Keratinocyte (primary cell): ENCODE results near the gene CFAP58. TPM values are rescaled to one million over a fixed set of nuclear protein-coding genes. Genes with fewer than 3 reads are reported as not detected.

Experiments used
- DNase-seq: peaks from one replicate; pipeline ENCODE4 v3.0.0-alpha.2; 2011; ENCODE audit warnings: low read depth, missing footprints, low spot score
- FAIRE-seq: peaks from 2 replicates; lab custom pipeline; 2011; peaks lifted over from hg19 to GRCh38; lab: Jason Lieb, UNC
- H2AFZ ChIP-seq: 2 replicates; pipeline ENCODE4 v1.6.0; 2012; ENCODE audit warnings: low read length, control low read depth, inconsistent platforms; ENCODE audit not compliant: control insufficient read depth
- H3K27ac ChIP-seq: 2 replicates; pipeline ENCODE4 v1.5.1; 2011; ENCODE audit warnings: low read length; ENCODE audit not compliant: control insufficient read depth, insufficient read depth
- H3K27me3 ChIP-seq: 3 replicates; pipeline ENCODE4 v1.6.0; 2011; ENCODE audit warnings: low read length; ENCODE audit not compliant: control insufficient read depth, insufficient read depth; ENCODE audit errors: extremely low read depth
- H3K36me3 ChIP-seq, 2 experiments: 2 replicates in 1 of 2; 3 replicates in 1 of 2; pipeline ENCODE4 v1.5.1; 2011; ENCODE audit warnings: low read length in 2 of 2, mild to moderate bottlenecking in 1 of 2; ENCODE audit not compliant: control insufficient read depth in 2 of 2, insufficient read depth in 2 of 2; ENCODE audit errors: extremely low read depth in 1 of 2
- H3K4me1 ChIP-seq: 3 replicates; pipeline ENCODE4 v1.5.1; 2011; ENCODE audit warnings: low read length; ENCODE audit not compliant: control insufficient read depth, insufficient read depth; ENCODE audit errors: extremely low read depth
- H3K4me2 ChIP-seq: 3 replicates; pipeline ENCODE4 v1.6.0; 2011; ENCODE audit warnings: low read depth, low read length; ENCODE audit not compliant: control insufficient read depth, insufficient read depth; ENCODE audit errors: extremely low read depth
- H3K4me3 ChIP-seq, 3 experiments: fragments of 200-600 bp in 1 of 3; sonication (generic) in 1 of 3; 2 replicates in 2 of 3; 3 replicates in 1 of 3; pipeline ENCODE4 v1.5.1; 2011 to 2016; ENCODE audit warnings: low read length in 3 of 3, mild to moderate bottlenecking in 3 of 3, control low read depth in 2 of 3, inconsistent platforms in 1 of 3, low read depth in 1 of 3, mixed read lengths in 1 of 3, mixed run types in 1 of 3, moderate library complexity in 1 of 3; ENCODE audit not compliant: control insufficient read depth in 2 of 3, insufficient read depth in 2 of 3; ENCODE audit errors: extremely low read depth in 1 of 3
- H3K79me2 ChIP-seq: 2 replicates; pipeline ENCODE4 v1.6.0; 2012; ENCODE audit warnings: low read length; ENCODE audit not compliant: control insufficient read depth, insufficient read depth
- H3K9ac ChIP-seq: 3 replicates; pipeline ENCODE4 v1.6.0; 2011; ENCODE audit warnings: low read length; ENCODE audit not compliant: control insufficient read depth, insufficient read depth; ENCODE audit errors: extremely low read depth
- H3K9me1 ChIP-seq: 3 replicates; pipeline ENCODE4 v1.6.0; 2011; ENCODE audit warnings: low read length; ENCODE audit not compliant: control insufficient read depth, insufficient read depth; ENCODE audit errors: extremely low read depth
- H3K9me3 ChIP-seq: 2 replicates; pipeline ENCODE4 v1.5.1; 2012; ENCODE audit warnings: low read depth, low read length; ENCODE audit not compliant: control insufficient read depth
- H4K20me1 ChIP-seq: 3 replicates; pipeline ENCODE4 v1.6.0; 2011; ENCODE audit warnings: low read length; ENCODE audit not compliant: control insufficient read depth, insufficient read depth; ENCODE audit errors: extremely low read depth
- CTCF ChIP-seq, 3 experiments: IDR thresholded peaks in 1 of 3; conservative IDR thresholded peaks in 1 of 3; optimal IDR thresholded peaks in 1 of 3; 2 replicates in 2 of 3; 3 replicates in 1 of 3; pipeline versions ENCODE3 to v1.5.1; 2011; ENCODE audit warnings: low read length in 3 of 3, mild to moderate bottlenecking in 3 of 3, moderate library complexity in 2 of 3, control low read depth in 1 of 3, inconsistent platforms in 1 of 3; ENCODE audit not compliant: insufficient read depth in 2 of 3; ENCODE audit errors: extremely low read depth in 1 of 3
- EZH2 ChIP-seq: IDR thresholded peaks from one replicate; pipeline ENCODE4 v1.6.1; 2012; ENCODE audit warnings: inconsistent platforms, mild to moderate bottlenecking, low read length, moderate library complexity
- dilution Hi-C: fragments of 300-500 bp; cut with MboI; formaldehyde crosslinking; loops from one replicate; pipeline ENCODE4 v1.7.0; 2020; ENCODE audit warnings: low sequenced_read_pairs; ENCODE audit not compliant: extremely low pct_ligation_motif_present
- polyA plus RNA-seq, 5 experiments: library from polyadenylated mRNA; depleted of rRNA in 3 of 5; stranded (reverse) in 3 of 5; stranded (forward) in 1 of 5; unstranded in 1 of 5; fragments of >200 nt; gene quantifications; 1 replicate in 1 of 5; 2 replicates in 3 of 5; 3 replicates in 1 of 5; pipeline versions ENCODE4 v1.2.1 to v1.2.3, GENCODE V29; 2011 to 2012; ENCODE audit warnings: missing spikeins in 2 of 5, low read depth in 1 of 5, low replicate concordance in 1 of 5

CFAP58 gene
- polyA plus RNA-seq, 1 donor (not counting 4 experiments of a cell fraction or from before 2014, with no cell fraction given) = 2.3 TPM

- H3K36me3 ChIP-seq = peaks cover 4 to 21% of the 10 kb centered on the region in 2 experiments
- no peaks in the 10 kb centered on the region for H3K9me1 ChIP-seq
- dilution Hi-C loops = no loop called here
- H3K4me2 ChIP-seq = no peak overlapping the region
- FAIRE-seq = no peak
- no peak for DNase-seq
- no peak overlapping the region for H3K9ac ChIP-seq
- H3K27ac ChIP-seq = no peak overlapping the region
- TF ChIP-seq CTCF (optimal IDR thresholded peaks at IDR 0.05 in 1 of 3, IDR thresholded peaks at IDR 0.05 in 1 of 3, conservative IDR thresholded peaks at IDR 0.05 in 1 of 3; ENCODE audit: extremely low read depth in 1 of 3, insufficient read depth in 2 of 3, low read length in 3 of 3) (no peak), EZH2 (no peak)
- H3K4me1 ChIP-seq = peaks cover 6% of the 10 kb centered on the region
- no peaks in the 10 kb centered on the region for H3K27me3 ChIP-seq
- peaks cover 6% of the 10 kb centered on the region for H4K20me1 ChIP-seq
- no peaks in the 10 kb centered on the region for H3K9me3 ChIP-seq
- H3K4me3 ChIP-seq = no peak overlapping the region
- no peak overlapping the region for H2AFZ ChIP-seq
- peaks cover 2% of the 10 kb centered on the region for H3K79me2 ChIP-seq
These were observed 45.8 kb upstream of the CFAP58 start for GRCh38 chr10:104307576-104308438.

- H3K4me1 ChIP-seq = peaks cover 6% of the 10 kb centered on the region
- no peak for TF ChIP-seq CTCF (optimal IDR thresholded peaks at IDR 0.05 in 1 of 3, IDR thresholded peaks at IDR 0.05 in 1 of 3, conservative IDR thresholded peaks at IDR 0.05 in 1 of 3; ENCODE audit: extremely low read depth in 1 of 3, insufficient read depth in 2 of 3, low read length in 3 of 3)
- TF ChIP-seq EZH2 = no peak
- H3K27ac ChIP-seq = no peak overlapping the region
- no peak overlapping the region for H2AFZ ChIP-seq
- H3K79me2 ChIP-seq = peaks cover 9% of the 10 kb centered on the region
- DNase-seq (no peak), FAIRE-seq (no peak)
- H3K9me1 ChIP-seq = no peaks in the 10 kb centered on the region
- no peak overlapping the region for H3K4me2 ChIP-seq
- no peak overlapping the region for H3K4me3 ChIP-seq
- no peak overlapping the region for H3K9ac ChIP-seq
- H4K20me1 ChIP-seq = peaks cover 6% of the 10 kb centered on the region
- H3K27me3 ChIP-seq = no peaks in the 10 kb centered on the region
- no peaks in the 10 kb centered on the region for H3K9me3 ChIP-seq
- H3K36me3 ChIP-seq = peaks cover 10 to 28% of the 10 kb centered on the region in 2 experiments
- dilution Hi-C loops = no loop called here
These were observed 45.2 kb upstream of the CFAP58 start for GRCh38 chr10:104308439-104308903.
